Ovary (tissue), 3 donors: ENCODE data around the gene ATL3.

ENCODE experiments used
- CTCF ChIP-seq, 3 donors: fragments of 450-650 bp in 2 of 3; fragments of 200-600 bp in 1 of 3; IDR thresholded peaks; one replicate each; pipeline versions ENCODE4 v1.5.1 to v1.8.0; 2016 to 2022; ENCODE audit warnings: antibody characterized with exemption in 3 of 3, mild to moderate bottlenecking in 1 of 3
- EP300 ChIP-seq: sonication (generic); formaldehyde crosslinking; IDR thresholded peaks from one replicate; pipeline ENCODE4 v1.6.1; 2017; ENCODE audit warnings: antibody characterized with exemption
- POLR2A ChIP-seq: fragments of 450-650 bp; IDR thresholded peaks from one replicate; pipeline ENCODE4 v1.6.1; 2017; ENCODE audit warnings: antibody characterized with exemption, mild to moderate bottlenecking, moderate library complexity
- donor health status: DM: no; HTN: no; CAD: no.

DNA sequence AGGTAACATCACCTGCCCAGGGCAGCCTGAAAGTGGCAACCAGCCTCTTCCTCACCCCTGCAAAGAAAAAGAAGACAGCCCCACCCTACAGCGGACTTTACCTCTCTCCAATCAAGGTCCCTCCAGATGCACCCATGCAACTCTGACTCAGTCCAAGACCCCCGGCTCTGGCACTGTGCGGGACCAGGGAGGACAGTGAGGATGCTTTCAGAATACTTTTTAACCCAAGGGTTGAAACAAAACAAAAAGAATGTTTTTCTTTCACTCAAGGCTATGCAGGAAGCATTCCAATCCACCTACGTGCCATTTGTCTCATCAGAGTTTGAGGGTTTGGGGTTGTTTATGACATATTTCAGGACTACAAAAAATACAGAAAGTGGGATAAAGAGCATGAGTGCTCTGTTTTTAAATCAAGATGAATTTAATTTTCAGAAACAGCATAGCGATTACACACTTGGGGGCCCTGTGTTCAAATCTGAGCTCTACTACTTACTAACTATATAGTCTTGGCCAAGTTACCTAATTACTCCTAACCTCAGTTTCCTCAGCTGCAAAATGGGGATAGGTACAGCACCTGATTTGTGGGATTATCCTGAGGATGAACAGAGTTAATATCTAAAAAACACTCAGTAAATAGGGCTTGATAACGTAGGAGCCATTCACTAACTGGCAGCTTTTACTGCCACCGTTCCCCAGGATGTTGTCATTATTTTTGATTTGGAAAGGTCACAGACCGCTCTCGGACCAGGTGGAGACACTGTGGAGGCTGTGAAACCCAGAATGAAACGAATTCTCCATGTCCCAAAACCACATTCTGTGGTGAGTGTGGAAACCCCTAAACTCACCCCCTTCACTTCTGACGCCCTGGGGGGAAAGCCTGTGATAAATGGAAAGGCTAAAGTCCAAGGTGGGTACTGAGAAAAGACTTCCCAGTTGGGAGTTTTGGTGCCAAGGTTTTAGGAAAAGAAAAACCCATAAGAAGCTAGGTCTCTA is 62.5 kb downstream of the ATL3 start:
- TF ChIP-seq CTCF (IDR thresholded peaks at IDR 0.05) (no peak), POLR2A (no peak), EP300 (no peak)
